Keratinocyte (primary cell): Measurements from ENCODE around the gene COA8. TPM values are rescaled to one million over a fixed set of nuclear protein-coding genes. Genes with fewer than 3 reads are reported as not detected.

Experiments used
- DNase-seq: peaks from one replicate; pipeline ENCODE4 v3.0.0-alpha.2; 2011; ENCODE audit warnings: low read depth, missing footprints, low spot score
- FAIRE-seq: peaks from 2 replicates; lab custom pipeline; 2011; peaks lifted over from hg19 to GRCh38; lab: Jason Lieb, UNC
- H2AFZ ChIP-seq: 2 replicates; pipeline ENCODE4 v1.6.0; 2012; ENCODE audit warnings: low read length, control low read depth, inconsistent platforms; ENCODE audit not compliant: control insufficient read depth
- H3K27ac ChIP-seq: 2 replicates; pipeline ENCODE4 v1.5.1; 2011; ENCODE audit warnings: low read length; ENCODE audit not compliant: control insufficient read depth, insufficient read depth
- H3K27me3 ChIP-seq: 3 replicates; pipeline ENCODE4 v1.6.0; 2011; ENCODE audit warnings: low read length; ENCODE audit not compliant: control insufficient read depth, insufficient read depth; ENCODE audit errors: extremely low read depth
- H3K36me3 ChIP-seq, 2 experiments: 2 replicates in 1 of 2; 3 replicates in 1 of 2; pipeline ENCODE4 v1.5.1; 2011; ENCODE audit warnings: low read length in 2 of 2, mild to moderate bottlenecking in 1 of 2; ENCODE audit not compliant: control insufficient read depth in 2 of 2, insufficient read depth in 2 of 2; ENCODE audit errors: extremely low read depth in 1 of 2
- H3K4me1 ChIP-seq: 3 replicates; pipeline ENCODE4 v1.5.1; 2011; ENCODE audit warnings: low read length; ENCODE audit not compliant: control insufficient read depth, insufficient read depth; ENCODE audit errors: extremely low read depth
- H3K4me2 ChIP-seq: 3 replicates; pipeline ENCODE4 v1.6.0; 2011; ENCODE audit warnings: low read depth, low read length; ENCODE audit not compliant: control insufficient read depth, insufficient read depth; ENCODE audit errors: extremely low read depth
- H3K4me3 ChIP-seq, 3 experiments: fragments of 200-600 bp in 1 of 3; sonication (generic) in 1 of 3; 2 replicates in 2 of 3; 3 replicates in 1 of 3; pipeline ENCODE4 v1.5.1; 2011 to 2016; ENCODE audit warnings: low read length in 3 of 3, mild to moderate bottlenecking in 3 of 3, control low read depth in 2 of 3, inconsistent platforms in 1 of 3, low read depth in 1 of 3, mixed read lengths in 1 of 3, mixed run types in 1 of 3, moderate library complexity in 1 of 3; ENCODE audit not compliant: control insufficient read depth in 2 of 3, insufficient read depth in 2 of 3; ENCODE audit errors: extremely low read depth in 1 of 3
- H3K79me2 ChIP-seq: 2 replicates; pipeline ENCODE4 v1.6.0; 2012; ENCODE audit warnings: low read length; ENCODE audit not compliant: control insufficient read depth, insufficient read depth
- H3K9ac ChIP-seq: 3 replicates; pipeline ENCODE4 v1.6.0; 2011; ENCODE audit warnings: low read length; ENCODE audit not compliant: control insufficient read depth, insufficient read depth; ENCODE audit errors: extremely low read depth
- H3K9me1 ChIP-seq: 3 replicates; pipeline ENCODE4 v1.6.0; 2011; ENCODE audit warnings: low read length; ENCODE audit not compliant: control insufficient read depth, insufficient read depth; ENCODE audit errors: extremely low read depth
- H3K9me3 ChIP-seq: 2 replicates; pipeline ENCODE4 v1.5.1; 2012; ENCODE audit warnings: low read depth, low read length; ENCODE audit not compliant: control insufficient read depth
- H4K20me1 ChIP-seq: 3 replicates; pipeline ENCODE4 v1.6.0; 2011; ENCODE audit warnings: low read length; ENCODE audit not compliant: control insufficient read depth, insufficient read depth; ENCODE audit errors: extremely low read depth
- CTCF ChIP-seq, 3 experiments: IDR thresholded peaks in 1 of 3; conservative IDR thresholded peaks in 1 of 3; optimal IDR thresholded peaks in 1 of 3; 2 replicates in 2 of 3; 3 replicates in 1 of 3; pipeline versions ENCODE3 to v1.5.1; 2011; ENCODE audit warnings: low read length in 3 of 3, mild to moderate bottlenecking in 3 of 3, moderate library complexity in 2 of 3, control low read depth in 1 of 3, inconsistent platforms in 1 of 3; ENCODE audit not compliant: insufficient read depth in 2 of 3; ENCODE audit errors: extremely low read depth in 1 of 3
- EZH2 ChIP-seq: IDR thresholded peaks from one replicate; pipeline ENCODE4 v1.6.1; 2012; ENCODE audit warnings: inconsistent platforms, mild to moderate bottlenecking, low read length, moderate library complexity
- dilution Hi-C: fragments of 300-500 bp; cut with MboI; formaldehyde crosslinking; loops from one replicate; pipeline ENCODE4 v1.7.0; 2020; ENCODE audit warnings: low sequenced_read_pairs; ENCODE audit not compliant: extremely low pct_ligation_motif_present
- polyA plus RNA-seq, 5 experiments: library from polyadenylated mRNA; depleted of rRNA in 3 of 5; stranded (reverse) in 3 of 5; stranded (forward) in 1 of 5; unstranded in 1 of 5; fragments of >200 nt; gene quantifications; 1 replicate in 1 of 5; 2 replicates in 3 of 5; 3 replicates in 1 of 5; pipeline versions ENCODE4 v1.2.1 to v1.2.3, GENCODE V29; 2011 to 2012; ENCODE audit warnings: missing spikeins in 2 of 5, low read depth in 1 of 5, low replicate concordance in 1 of 5

COA8 gene
- polyA plus RNA-seq, 1 donor (not counting 4 experiments of a cell fraction or from before 2014, with no cell fraction given): 24.8 TPM

GRCh38 chr14:103555559-103556337 lies 7.0 kb upstream of the COA8 start:
- H3K4me2 ChIP-seq: no peak overlapping the region
- H3K9me1 ChIP-seq: peaks cover 11% of the 10 kb centered on the region
- DNase-seq: no peak
- H3K79me2 ChIP-seq: peaks cover 52% of the 10 kb centered on the region
- no peak for TF ChIP-seq EZH2
- TF ChIP-seq CTCF (optimal IDR thresholded peaks at IDR 0.05 in 1 of 3, IDR thresholded peaks at IDR 0.05 in 1 of 3, conservative IDR thresholded peaks at IDR 0.05 in 1 of 3; ENCODE audit: extremely low read depth in 1 of 3, insufficient read depth in 2 of 3, low read length in 3 of 3): no peak
- H3K4me1 ChIP-seq: peaks cover 21% of the 10 kb centered on the region
- peaks cover 11 to 12% of the 10 kb centered on the region in 2 experiments for H3K36me3 ChIP-seq
- no peak for FAIRE-seq
- no peak overlapping the region for H3K27ac ChIP-seq
- H3K9me3 ChIP-seq: no peaks in the 10 kb centered on the region
- peaks cover 12% of the 10 kb centered on the region for H4K20me1 ChIP-seq
- dilution Hi-C loops: no loop called here
- H3K27me3 ChIP-seq: no peaks in the 10 kb centered on the region
- H3K4me3 ChIP-seq: no peak overlapping the region
- H3K9ac ChIP-seq: no peak overlapping the region
- H2AFZ ChIP-seq: no peak overlapping the region

- H3K27me3 ChIP-seq: no peaks in the 10 kb centered on the region
- H3K36me3 ChIP-seq: peaks cover 12 to 13% of the 10 kb centered on the region in 2 experiments
- H3K9me1 ChIP-seq: peaks cover 6% of the 10 kb centered on the region
- no peak for TF ChIP-seq CTCF (optimal IDR thresholded peaks at IDR 0.05 in 1 of 3, IDR thresholded peaks at IDR 0.05 in 1 of 3, conservative IDR thresholded peaks at IDR 0.05 in 1 of 3; ENCODE audit: extremely low read depth in 1 of 3, insufficient read depth in 2 of 3, low read length in 3 of 3)
- TF ChIP-seq EZH2: no peak
- no peak overlapping the region for H3K9ac ChIP-seq
- peak overlapping the region; percentile 9 for H3K4me2 ChIP-seq
- no peak overlapping the region for H2AFZ ChIP-seq
- peaks cover 65% of the 10 kb centered on the region for H3K79me2 ChIP-seq
- no peak for DNase-seq
- dilution Hi-C loops: no loop called here
- H3K27ac ChIP-seq: no peak overlapping the region
- FAIRE-seq: no peak
- H3K9me3 ChIP-seq: no peaks in the 10 kb centered on the region
- peaks cover 12% of the 10 kb centered on the region for H4K20me1 ChIP-seq
- peaks cover 15% of the 10 kb centered on the region for H3K4me1 ChIP-seq
- H3K4me3 ChIP-seq: no peak overlapping the region
Measured at GRCh38 chr14:103556946-103557758, 5.6 kb upstream of the COA8 start.
